Calu3 (cell line): ENCODE data around the gene TLE2. TPM values are rescaled to one million over a fixed set of nuclear protein-coding genes. Genes with fewer than 3 reads are reported as not detected.
"Not testable (repeated sequence)": the region's sequence is repeated elsewhere in the genome, so short reads cannot be mapped to it uniquely, and the experiment has no call there.

Source experiments
- BruUV-seq: library from RNA; stranded (reverse); fragments of 400-500 nt; replicated peaks from 2 replicates; lab custom pipeline; 2021; lab: Mats Ljungman, UMichigan
- CTCF ChIA-PET: fragments of 300-600 bp; sonication (Branson Sonifier 250); formaldehyde crosslinking; loops from one replicate; lab custom pipeline; 2022; ENCODE audit warnings: antibody characterized with exemption; lab: Charles Lee
- DNase-seq: peaks from one replicate; pipeline ENCODE4 v3.0.0; 2022
- H3K27ac Mint-ChIP-seq: one replicate; pipeline ENCODE4 v1.8.0; 2022; ENCODE audit warnings: mixed read lengths; ENCODE audit not compliant: unreplicated experiment
- H3K27me3 Mint-ChIP-seq: one replicate; pipeline ENCODE4 v1.8.0; 2022; ENCODE audit warnings: mixed read lengths; ENCODE audit not compliant: unreplicated experiment
- H3K36me3 Mint-ChIP-seq: one replicate; pipeline ENCODE4 v1.8.0; 2022; ENCODE audit warnings: mild to moderate bottlenecking, moderate library complexity, mixed read lengths; ENCODE audit not compliant: insufficient read depth, unreplicated experiment
- H3K4me1 Mint-ChIP-seq: one replicate; pipeline ENCODE4 v1.8.0; 2022; ENCODE audit warnings: mild to moderate bottlenecking, low read depth, mixed read lengths; ENCODE audit not compliant: unreplicated experiment
- H3K4me3 Mint-ChIP-seq: one replicate; pipeline ENCODE4 v1.8.0; 2022; ENCODE audit warnings: mild to moderate bottlenecking, low read depth, moderate library complexity, mixed read lengths; ENCODE audit not compliant: unreplicated experiment
- H3K9me3 Mint-ChIP-seq: one replicate; pipeline ENCODE4 v1.8.0; 2022; ENCODE audit warnings: low read depth, mixed read lengths; ENCODE audit not compliant: unreplicated experiment
- CTCF ChIP-seq: fragments of 200-600 bp; IDR thresholded peaks from one replicate; pipeline ENCODE4 v1.8.0; 2022; ENCODE audit warnings: antibody characterized with exemption; ENCODE audit not compliant: unreplicated experiment
- intact Hi-C: fragments of 100-400 bp; cut with micrococcal nuclease; formaldehyde crosslinking; loops from one replicate; pipeline ENCODE4 v1.10.0; 2022; ENCODE audit not compliant: unreplicated experiment
- total RNA-seq: library from RNA; stranded (reverse); gene quantifications from 2 replicates; pipeline ENCODE4 v1.2.3, GENCODE V29; 2022

Gene TLE2
- total RNA-seq, 1 experiment from 2014 or later = 8.5 TPM

- CTCF ChIA-PET = interaction anchor here (0.6 kb wide), 2 partner anchors 11 to 90 kb away, joined by 4 to 6 read pairs; no protein-coding TSS in a partner anchor
- intact Hi-C loops = no loop called here
- Mint-ChIP-seq H3K27me3 (no peaks in the 10 kb centered on the region), H3K9me3 (no peaks in the 10 kb centered on the region), H3K36me3 (peaks cover 22% of the 10 kb centered on the region), H3K27ac (peak overlapping the region; percentile 73), H3K4me1 (peaks cover 9% of the 10 kb centered on the region), H3K4me3 (peak overlapping the region; percentile 37)
- no TSS peak for BruUV-seq
- DNase-seq = no peak
- no peak for TF ChIP-seq CTCF
Observed at GRCh38 chr19:3054265-3054971, 25.3 kb upstream of the TLE2 start.

GRCh38 chr19:3053780-3054179 is 24.7 kb upstream of the TLE2 start:
- DNase-seq = no peak
- intact Hi-C loops = no loop called here
- H3K27me3 Mint-ChIP-seq = no peaks in the 10 kb centered on the region
- BruUV-seq = no TSS peak
- no peak for TF ChIP-seq CTCF
- CTCF ChIA-PET = interaction anchor here (0.6 kb wide), 1 partner anchor 11 kb away, joined by 4 read pairs; no protein-coding TSS in a partner anchor
- H3K9me3 Mint-ChIP-seq = no peaks in the 10 kb centered on the region
- no peak overlapping the region for H3K4me3 Mint-ChIP-seq
- peaks cover 9% of the 10 kb centered on the region for H3K4me1 Mint-ChIP-seq
- no peak overlapping the region for H3K27ac Mint-ChIP-seq
- H3K36me3 Mint-ChIP-seq = peaks cover 18% of the 10 kb centered on the region

- TF ChIP-seq CTCF = no peak
Observed at GRCh38 chr19:3053218-3053621, 24.1 kb upstream of the TLE2 start.

GRCh38 chr19:3050016-3050415 is 20.9 kb upstream of the TLE2 start:
- H3K27ac Mint-ChIP-seq, H3K4me1 Mint-ChIP-seq, DNase-seq, H3K9me3 Mint-ChIP-seq, intact Hi-C loops, H3K4me3 Mint-ChIP-seq, BruUV-seq: not testable (repeated sequence)
- CTCF ChIA-PET = interaction anchor here (0.7 kb wide), 1 partner anchor 8 kb away, joined by 5 read pairs; no protein-coding TSS in a partner anchor
- peaks cover 11% of the 10 kb centered on the region for H3K27me3 Mint-ChIP-seq
- H3K36me3 Mint-ChIP-seq = peaks cover 12% of the 10 kb centered on the region

More at GRCh38 chr19:3053218-3053621, 24.1 kb upstream of the TLE2 start:
- BruUV-seq = TSS peak; percentile 88
- Mint-ChIP-seq H3K36me3 (peaks cover 18% of the 10 kb centered on the region), H3K27me3 (no peaks in the 10 kb centered on the region), H3K9me3 (no peaks in the 10 kb centered on the region), H3K4me3 (no peak overlapping the region), H3K27ac (no peak overlapping the region), H3K4me1 (peaks cover 9% of the 10 kb centered on the region)
- CTCF ChIA-PET = interaction anchor here (0.6 kb wide), 1 partner anchor 95 kb away, joined by 4 read pairs; no protein-coding TSS in a partner anchor
- intact Hi-C loops = no loop called here
- DNase-seq = no peak

- Mint-ChIP-seq H3K4me1 (no peaks in the 10 kb centered on the region), H3K27ac (no peak overlapping the region), H3K9me3 (no peaks in the 10 kb centered on the region), H3K4me3 (no peak overlapping the region), H3K36me3 (peaks cover 8% of the 10 kb centered on the region), H3K27me3 (peaks cover 11% of the 10 kb centered on the region)
- CTCF ChIA-PET = no interaction called here
- intact Hi-C loops = no loop called here
- DNase-seq = no peak
- no TSS peak for BruUV-seq
- TF ChIP-seq CTCF = no peak
Observed at GRCh38 chr19:3049089-3049488, 20.0 kb upstream of the TLE2 start.
